SK-N-SH (cell line): Measurements from ENCODE around the gene USP28. TPM values are rescaled to one million over a fixed set of nuclear protein-coding genes. Genes with fewer than 3 reads are reported as not detected.

ENCODE experiments used
- CTCF ChIA-PET: fragments of 300-600, 350-600 bp; formaldehyde crosslinking; extraction: SDS; loops from one replicate; lab custom pipeline; 2021; lab: Yijun Ruan, JAX
- POLR2A ChIA-PET: fragments of 350-600 bp; sonication (Branson Sonifier 250); formaldehyde crosslinking; extraction: SDS; loops from one replicate; lab custom pipeline; 2020; ENCODE audit warnings: antibody characterized with exemption, inconsistent platforms; lab: Yijun Ruan, JAX
- DNase-seq: peaks from one replicate; pipeline ENCODE4 v3.0.0; 2012
- H2AFZ ChIP-seq: fragments of 200-600 bp; sonication (generic); 2 replicates; pipeline ENCODE4 v1.8.1; 2016; ENCODE audit warnings: antibody characterized with exemption, mild to moderate bottlenecking, low read depth
- H3F3A ChIP-seq: fragments of 200-600 bp; sonication (generic); replicated peaks from 2 replicates; pipeline ENCODE3; 2016; ENCODE audit warnings: antibody characterized with exemption, mild to moderate bottlenecking; ENCODE audit not compliant: insufficient read depth
- H3K27ac ChIP-seq, 2 experiments: fragments of 200-500 bp in 1 of 2; fragments of 200-600 bp in 1 of 2; sonication (Bioruptor generic) in 1 of 2; sonication (generic), shearing (Covaris generic) in 1 of 2; 2 replicates each; pipeline versions ENCODE4 v1.5.1 to v1.6.1; 2014 to 2016; ENCODE audit warnings: low read depth in 2 of 2, inconsistent platforms in 1 of 2, low read length in 1 of 2, mild to moderate bottlenecking in 1 of 2, mixed read lengths in 1 of 2
- H3K27me3 ChIP-seq: fragments of 200-600 bp; sonication (generic), shearing (Covaris generic); 2 replicates; pipeline ENCODE4 v1.6.1; 2016; ENCODE audit warnings: mixed run types; ENCODE audit not compliant: insufficient read depth
- H3K36me3 ChIP-seq, 2 experiments: fragments of 200-500 bp in 1 of 2; fragments of 200-600 bp in 1 of 2; sonication (Bioruptor generic) in 1 of 2; sonication (generic) in 1 of 2; replicated peaks in 1 of 2; 2 replicates each; pipeline versions ENCODE3 to v1.5.1; 2014 to 2016; ENCODE audit warnings: low read length in 1 of 2, mild to moderate bottlenecking in 1 of 2; ENCODE audit not compliant: insufficient read depth in 2 of 2, control insufficient read depth in 1 of 2
- H3K4me1 ChIP-seq, 2 experiments: fragments of 200-500 bp in 1 of 2; fragments of 200-600 bp in 1 of 2; sonication (Bioruptor generic) in 1 of 2; sonication (generic), shearing (Covaris generic) in 1 of 2; 2 replicates each; pipeline versions ENCODE4 v1.5.1 to v1.6.1; 2014 to 2016; ENCODE audit warnings: low read depth in 1 of 2, low read length in 1 of 2, mixed run types in 1 of 2; ENCODE audit not compliant: insufficient read depth in 2 of 2, control insufficient read depth in 1 of 2
- H3K4me2 ChIP-seq: fragments of 200-600 bp; sonication (generic), shearing (Covaris generic); 2 replicates; pipeline ENCODE4 v1.6.1; 2017; ENCODE audit warnings: mixed run types
- H3K4me3 ChIP-seq, 2 experiments: fragments of 200-500 bp in 1 of 2; fragments of 200-600 bp in 1 of 2; sonication (Bioruptor generic) in 1 of 2; sonication (generic), shearing (Covaris generic) in 1 of 2; 2 replicates each; pipeline versions ENCODE4 v1.5.1 to v1.8.1; 2014 to 2016; ENCODE audit warnings: low read depth in 2 of 2, inconsistent platforms in 1 of 2, low read length in 1 of 2, mild to moderate bottlenecking in 1 of 2, mixed read lengths in 1 of 2, moderate library complexity in 1 of 2
- H3K79me2 ChIP-seq: fragments of 200-600 bp; sonication (generic); 2 replicates; pipeline ENCODE4 v1.8.1; 2017; ENCODE audit warnings: mild to moderate bottlenecking; ENCODE audit not compliant: insufficient read depth
- H3K9ac ChIP-seq: fragments of 200-600 bp; sonication (generic); 2 replicates; pipeline ENCODE4 v1.6.1; 2017; ENCODE audit warnings: mixed run types
- H3K9me2 ChIP-seq: fragments of 200-600 bp; sonication (generic); 2 replicates; pipeline ENCODE4 v1.6.1; 2017; ENCODE audit warnings: mixed run types
- H3K9me3 ChIP-seq: fragments of 200-600 bp; sonication (generic); 2 replicates; pipeline ENCODE4 v1.6.1; 2017; ENCODE audit warnings: mixed run types, mild to moderate bottlenecking, moderate library complexity
- H4K20me1 ChIP-seq: fragments of 200-600 bp; sonication (generic); 2 replicates; pipeline ENCODE4 v1.6.1; 2017; ENCODE audit warnings: mild to moderate bottlenecking, mixed run types; ENCODE audit not compliant: insufficient read depth
- ELF1 ChIP-seq: IDR thresholded peaks from 2 replicates; pipeline ENCODE4 v1.4.0; 2012
- EP300 ChIP-seq, 2 experiments: IDR thresholded peaks; 2 replicates each; pipeline versions ENCODE4 v1.4.0 to v1.6.1; 2012; ENCODE audit warnings: borderline replicate concordance in 1 of 2, low read depth in 1 of 2, low read length in 1 of 2
- EZH2phosphoT487 ChIP-seq: fragments of 200-600 bp; sonication (generic); IDR thresholded peaks from 2 replicates; pipeline ENCODE4 v1.6.1; 2017; ENCODE audit warnings: low read depth, mixed run types, mild to moderate bottlenecking, antibody characterized with exemption, moderate library complexity, borderline replicate concordance
- FOXM1 ChIP-seq: IDR thresholded peaks from 2 replicates; pipeline ENCODE4 v1.4.0; 2012; ENCODE audit warnings: low read depth, mild to moderate bottlenecking
- GABPA ChIP-seq: IDR thresholded peaks from 2 replicates; pipeline ENCODE4 v1.4.0; 2012; ENCODE audit warnings: low read depth, mild to moderate bottlenecking
- JUND ChIP-seq: IDR thresholded peaks from 2 replicates; pipeline ENCODE4 v1.4.0; 2012
- NFIC ChIP-seq: IDR thresholded peaks from 2 replicates; pipeline ENCODE4 v1.4.0; 2012; ENCODE audit warnings: borderline replicate concordance
- NRF1 ChIP-seq: IDR thresholded peaks from 2 replicates; pipeline ENCODE4 v1.6.1; 2012; ENCODE audit warnings: low read depth, mild to moderate bottlenecking, low read length
- POLR2AphosphoS5 ChIP-seq: IDR thresholded peaks from 2 replicates; pipeline ENCODE4 v1.6.1; 2012; ENCODE audit warnings: low read depth, low read length
- RAD21 ChIP-seq: IDR thresholded peaks from 2 replicates; pipeline ENCODE4 v1.6.1; 2012; ENCODE audit warnings: mild to moderate bottlenecking, low read length
- RFX5 ChIP-seq: IDR thresholded peaks from 2 replicates; pipeline ENCODE4 v1.6.1; 2012; ENCODE audit warnings: mild to moderate bottlenecking, improper control_type of control experiment, low read length
- SMC3 ChIP-seq: IDR thresholded peaks from 2 replicates; pipeline ENCODE4 v1.6.1; 2012; ENCODE audit warnings: low read depth, low read length, improper control_type of control experiment
- USF2 ChIP-seq: fragments of 150-350 bp; IDR thresholded peaks from 2 replicates; pipeline ENCODE4 v1.6.1; 2017; ENCODE audit warnings: antibody characterized with exemption, low read length, low read depth, borderline replicate concordance
- ZBTB33 ChIP-seq: IDR thresholded peaks from 2 replicates; pipeline ENCODE4 v1.4.0; 2012; ENCODE audit warnings: low read depth, borderline replicate concordance
- polyA plus RNA-seq, 3 experiments: library from polyadenylated mRNA; depleted of rRNA; stranded (reverse); fragments of >200 nt; gene quantifications; 2 replicates each; pipeline ENCODE4 v1.2.3, GENCODE V29; 2012
- TF ChIP-seq, protein P1 (sequence below): IDR thresholded peaks from 2 replicates; pipeline ENCODE4 v1.4.0; 2012; ENCODE audit warnings: low read depth, borderline replicate concordance
- TF ChIP-seq, protein P2 (sequence below): fragments of 200-600 bp; sonication (generic); IDR thresholded peaks from 2 replicates; pipeline ENCODE4 v1.6.1; 2017; ENCODE audit warnings: antibody characterized with exemption, mild to moderate bottlenecking, moderate library complexity
- TF ChIP-seq, protein P3 (sequence below): IDR thresholded peaks from 2 replicates; pipeline ENCODE4; 2012

USP28 gene
- polyA plus RNA-seq, 1 of the 3 experiments (the other 2 are of a cell fraction): 20.0 TPM

DNA sequence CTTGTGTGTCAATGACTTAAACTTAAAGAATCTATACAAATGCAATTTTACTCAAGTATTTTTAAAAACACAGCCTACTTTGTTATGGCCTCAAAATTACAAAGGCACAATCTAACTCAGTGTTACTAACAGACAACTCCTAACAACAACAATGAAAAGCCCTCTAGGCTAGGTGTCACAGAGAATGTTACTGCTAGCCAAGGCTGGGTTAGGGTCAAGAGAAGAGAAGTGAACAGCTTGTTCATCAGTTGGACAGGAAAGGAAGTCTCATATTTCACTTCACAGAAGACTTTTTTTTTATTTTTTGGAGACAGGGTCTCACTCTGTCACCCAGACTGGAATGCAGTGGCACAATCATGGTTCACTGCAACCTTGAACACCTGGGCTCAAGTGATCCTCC, 69.7 kb downstream of the USP28 start:
- no peaks in the 10 kb centered on the region for H3K79me2 ChIP-seq
- CTCF ChIA-PET: interaction anchor here (0.7 to 3.7 kb wide), 4 partner anchors 9 to 456 kb away, joined by 3 to 25 read pairs (median 8); no protein-coding TSS in a partner anchor
- no peaks in the 10 kb centered on the region for H3K27me3 ChIP-seq
- POLR2A ChIA-PET: no interaction called here
- no peak overlapping the region for H3K4me2 ChIP-seq
- H3K27ac ChIP-seq: no peak overlapping the region
- H3K36me3 ChIP-seq: peaks cover 56% of the 10 kb centered on the region in 2 experiments
- no peak overlapping the region for H3K4me3 ChIP-seq
- H3K4me1 ChIP-seq: peaks cover 0 to 2% of the 10 kb centered on the region in 2 experiments; a peak in 1 of 4 replicates
- H2AFZ ChIP-seq: no peak overlapping the region
- DNase-seq: no peak
- TF ChIP-seq, protein P1, sequence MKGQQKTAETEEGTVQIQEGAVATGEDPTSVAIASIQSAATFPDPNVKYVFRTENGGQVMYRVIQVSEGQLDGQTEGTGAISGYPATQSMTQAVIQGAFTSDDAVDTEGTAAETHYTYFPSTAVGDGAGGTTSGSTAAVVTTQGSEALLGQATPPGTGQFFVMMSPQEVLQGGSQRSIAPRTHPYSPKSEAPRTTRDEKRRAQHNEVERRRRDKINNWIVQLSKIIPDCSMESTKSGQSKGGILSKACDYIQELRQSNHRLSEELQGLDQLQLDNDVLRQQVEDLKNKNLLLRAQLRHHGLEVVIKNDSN: no peak
- TF ChIP-seq ELF1 (no peak), RFX5 (no peak), NRF1 (no peak), EP300 (IDR thresholded peaks at IDR 0.05; ENCODE audit: borderline replicate concordance in 1 of 2, low read depth in 1 of 2, low read length in 1 of 2) (no peak), POLR2AphosphoS5 (no peak), USF2 (no peak), GABPA (no peak), NFIC (no peak), SMC3 (no peak), JUND (no peak), ZBTB33 (no peak), RAD21 (no peak), FOXM1 (no peak), EZH2phosphoT487 (no peak)
- TF ChIP-seq, protein P2, sequence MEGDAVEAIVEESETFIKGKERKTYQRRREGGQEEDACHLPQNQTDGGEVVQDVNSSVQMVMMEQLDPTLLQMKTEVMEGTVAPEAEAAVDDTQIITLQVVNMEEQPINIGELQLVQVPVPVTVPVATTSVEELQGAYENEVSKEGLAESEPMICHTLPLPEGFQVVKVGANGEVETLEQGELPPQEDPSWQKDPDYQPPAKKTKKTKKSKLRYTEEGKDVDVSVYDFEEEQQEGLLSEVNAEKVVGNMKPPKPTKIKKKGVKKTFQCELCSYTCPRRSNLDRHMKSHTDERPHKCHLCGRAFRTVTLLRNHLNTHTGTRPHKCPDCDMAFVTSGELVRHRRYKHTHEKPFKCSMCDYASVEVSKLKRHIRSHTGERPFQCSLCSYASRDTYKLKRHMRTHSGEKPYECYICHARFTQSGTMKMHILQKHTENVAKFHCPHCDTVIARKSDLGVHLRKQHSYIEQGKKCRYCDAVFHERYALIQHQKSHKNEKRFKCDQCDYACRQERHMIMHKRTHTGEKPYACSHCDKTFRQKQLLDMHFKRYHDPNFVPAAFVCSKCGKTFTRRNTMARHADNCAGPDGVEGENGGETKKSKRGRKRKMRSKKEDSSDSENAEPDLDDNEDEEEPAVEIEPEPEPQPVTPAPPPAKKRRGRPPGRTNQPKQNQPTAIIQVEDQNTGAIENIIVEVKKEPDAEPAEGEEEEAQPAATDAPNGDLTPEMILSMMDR: no peak
- TF ChIP-seq, protein P3, sequence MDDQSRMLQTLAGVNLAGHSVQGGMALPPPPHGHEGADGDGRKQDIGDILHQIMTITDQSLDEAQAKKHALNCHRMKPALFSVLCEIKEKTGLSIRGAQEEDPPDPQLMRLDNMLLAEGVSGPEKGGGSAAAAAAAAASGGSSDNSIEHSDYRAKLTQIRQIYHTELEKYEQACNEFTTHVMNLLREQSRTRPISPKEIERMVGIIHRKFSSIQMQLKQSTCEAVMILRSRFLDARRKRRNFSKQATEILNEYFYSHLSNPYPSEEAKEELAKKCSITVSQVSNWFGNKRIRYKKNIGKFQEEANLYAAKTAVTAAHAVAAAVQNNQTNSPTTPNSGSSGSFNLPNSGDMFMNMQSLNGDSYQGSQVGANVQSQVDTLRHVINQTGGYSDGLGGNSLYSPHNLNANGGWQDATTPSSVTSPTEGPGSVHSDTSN: no peak
- TF ChIP-seq, all 33 proteins: peak for 0
- Histone ChIP-seq H4K20me1 (no peaks in the 10 kb centered on the region), H3F3A (no peaks in the 10 kb centered on the region), H3K9ac (no peak overlapping the region), H3K9me3 (no peaks in the 10 kb centered on the region), H3K9me2 (no peaks in the 10 kb centered on the region)
